Stimulated activated naive CD8-positive, alpha-beta T cell treated with anti-CD3 and anti-CD28 coated beads, Interleukin-15, amount 100 ng/mL, for 72 hours (primary cell): Measurements from ENCODE around the gene NRP2.

Source experiments
- ATAC-seq: fragments of 150-1000 bp; cut with Tn5 transposase; 2 replicates; pipeline ENCODE4 v1.10.0; 2021; ENCODE audit warnings: mild to moderate bottlenecking, moderate library complexity
- DNase-seq, 2 donors: peaks; one replicate each; pipeline ENCODE4 v3.0.0; 2021 to 2022
- H3K27ac Mint-ChIP-seq, 2 donors: one replicate each; pipeline ENCODE4 v1.8.0; 2022; ENCODE audit warnings: mild to moderate bottlenecking in 2 of 2, mixed read lengths in 2 of 2, moderate library complexity in 2 of 2
- H3K27me3 Mint-ChIP-seq: one replicate; pipeline ENCODE4 v1.8.0; 2022; ENCODE audit warnings: mixed read lengths
- H3K4me1 Mint-ChIP-seq: one replicate; pipeline ENCODE4 v1.8.0; 2022; ENCODE audit warnings: mild to moderate bottlenecking, mixed read lengths
- H3K4me3 Mint-ChIP-seq, 2 donors: one replicate each; pipeline ENCODE4 v1.8.0; 2022; ENCODE audit warnings: mild to moderate bottlenecking in 2 of 2, mixed read lengths in 2 of 2, moderate library complexity in 1 of 2
- H3K9me3 Mint-ChIP-seq, 2 donors: one replicate each; pipeline ENCODE4 v1.8.0; 2022; ENCODE audit warnings: mixed read lengths in 2 of 2

NRP2 gene

DNA sequence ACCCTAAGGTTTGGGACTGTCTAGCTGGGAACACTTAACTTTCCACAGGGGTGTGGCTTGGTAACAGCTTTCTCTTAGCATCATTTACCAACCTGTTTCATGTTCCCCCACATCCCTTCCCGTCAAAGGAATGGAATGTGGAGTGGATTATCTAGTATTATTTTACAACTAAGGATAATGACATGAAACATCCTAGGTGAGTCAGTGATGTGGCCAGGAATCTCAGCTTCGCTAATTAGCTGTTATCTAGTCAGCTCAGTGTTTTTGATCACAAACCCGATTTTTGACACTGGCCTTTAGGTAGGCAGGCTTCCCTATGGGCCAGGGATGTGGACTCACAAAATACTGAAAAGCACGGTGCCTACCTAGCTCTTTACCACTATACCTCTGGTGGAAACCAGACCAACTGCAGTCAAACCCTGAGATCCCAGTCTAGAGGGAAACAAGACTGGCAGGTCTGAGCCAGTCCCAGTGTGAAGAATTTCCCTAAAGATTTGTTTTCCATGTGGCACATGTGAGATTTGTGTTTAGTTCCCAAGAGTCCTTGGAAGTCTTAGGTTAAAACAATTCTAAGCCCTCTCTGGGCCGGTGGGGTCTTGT lies 2.8 kb upstream of the NRP2 start:
- no peaks in the 10 kb centered on the region for H3K9me3 Mint-ChIP-seq
- ATAC-seq (no peak), DNase-seq (no peak)
- H3K27ac Mint-ChIP-seq = no peak overlapping the region
- no peak overlapping the region for H3K4me3 Mint-ChIP-seq
- peaks cover 49% of the 10 kb centered on the region for H3K27me3 Mint-ChIP-seq
- peaks cover 40% of the 10 kb centered on the region for H3K4me1 Mint-ChIP-seq

DNA sequence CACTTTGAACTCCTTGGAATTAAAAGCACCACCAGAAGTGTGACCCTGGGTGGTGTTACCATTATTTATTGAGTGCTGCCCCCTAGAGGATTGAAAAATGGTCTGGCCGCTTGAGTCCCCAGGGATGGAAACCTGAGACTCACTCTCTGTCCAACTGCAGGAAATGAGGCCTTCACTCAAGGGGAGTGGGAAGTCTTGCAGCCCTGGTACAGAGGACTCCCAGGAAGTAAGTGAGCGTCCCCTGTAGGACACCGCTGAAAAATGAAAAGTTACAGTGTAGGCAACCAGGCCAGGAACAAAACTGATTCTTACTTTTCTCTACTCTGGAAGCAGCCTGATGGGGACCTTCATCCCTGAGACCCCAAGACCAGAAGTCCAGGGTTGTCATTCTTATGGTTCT lies 2.2 kb upstream of the NRP2 start:
- no peak overlapping the region for H3K27ac Mint-ChIP-seq
- no peaks in the 10 kb centered on the region for H3K9me3 Mint-ChIP-seq
- H3K4me1 Mint-ChIP-seq = peaks cover 46% of the 10 kb centered on the region
- no peak overlapping the region for H3K4me3 Mint-ChIP-seq
- DNase-seq (peak; percentile 47 to 53), ATAC-seq (peak; percentile 58)
- peaks cover 55% of the 10 kb centered on the region for H3K27me3 Mint-ChIP-seq

DNA sequence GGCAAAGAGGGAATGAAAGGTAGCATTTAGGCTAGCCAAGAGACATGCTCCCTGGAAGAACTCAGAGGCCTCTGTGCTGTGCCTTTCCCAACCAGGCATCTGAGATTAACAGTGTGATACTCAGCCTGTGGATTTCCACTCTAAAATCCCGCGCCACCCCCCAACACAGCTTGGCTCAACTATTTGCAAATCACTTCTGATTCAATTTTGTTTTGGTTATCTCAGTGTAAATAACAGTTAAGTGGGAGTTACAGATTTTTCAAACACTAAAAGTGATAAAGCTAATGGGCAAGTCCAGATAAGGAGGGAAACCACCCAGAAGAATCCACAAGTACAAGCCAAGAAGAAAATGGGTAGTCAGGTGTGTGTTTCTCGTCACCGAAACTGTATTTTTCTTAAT lies 1.4 kb upstream of the NRP2 start:
- no peak overlapping the region for H3K27ac Mint-ChIP-seq

DNA sequence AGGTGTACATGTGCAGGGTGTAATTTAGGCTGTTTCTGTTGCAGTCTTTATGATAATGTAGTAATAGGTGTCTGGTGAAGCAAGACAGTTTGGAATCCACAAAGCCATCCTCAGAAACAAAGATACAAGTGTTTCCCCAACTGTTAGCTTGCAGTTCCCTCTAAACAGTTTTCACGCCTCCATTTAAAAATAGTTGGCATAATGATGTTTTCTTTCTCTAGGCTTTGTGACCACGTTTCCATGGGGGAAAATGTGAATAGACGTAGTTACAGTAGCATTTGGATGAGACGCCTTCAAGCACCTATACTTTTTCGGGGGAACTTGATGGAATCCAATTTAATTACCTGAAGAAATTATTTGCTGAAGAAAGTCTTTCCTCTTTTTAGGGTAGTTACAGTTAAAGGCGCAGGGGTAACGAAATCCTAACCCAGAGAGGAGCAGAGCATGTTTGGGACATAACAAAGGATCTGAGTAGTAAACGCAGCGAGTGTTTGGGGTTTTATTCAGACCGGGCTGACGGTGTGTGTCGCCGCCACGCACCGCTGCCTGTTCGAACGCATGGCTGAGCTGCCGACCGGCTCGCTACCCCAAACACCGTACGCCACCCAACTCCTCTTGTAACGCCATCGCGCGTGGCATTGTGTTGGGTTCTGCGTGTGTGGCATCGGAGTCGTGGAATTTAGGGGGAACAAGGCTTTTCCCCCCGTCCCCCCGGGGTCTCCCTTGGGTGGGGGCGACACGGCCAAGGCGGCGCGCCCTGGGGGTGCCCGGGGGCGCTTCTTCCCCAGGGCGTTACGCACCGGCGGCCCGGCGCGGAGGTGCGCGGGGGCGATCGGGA lies 681 bp upstream of the NRP2 start:
- Mint-ChIP-seq H3K27ac (peak overlapping the region; percentile 31 to 42), H3K27me3 (peaks cover 70% of the 10 kb centered on the region), H3K4me1 (peaks cover 61% of the 10 kb centered on the region), H3K9me3 (no peaks in the 10 kb centered on the region), H3K4me3 (peak overlapping the region; percentile 76 to 84)
- DNase-seq (peak in 1 of 2 donors; percentile 26), ATAC-seq (peak; percentile 6)

More for the DNA sequence above, 1.4 kb upstream of the NRP2 start:
- no peak overlapping the region for H3K4me3 Mint-ChIP-seq
- H3K4me1 Mint-ChIP-seq = peaks cover 54% of the 10 kb centered on the region
- ATAC-seq = no peak
- DNase-seq = no peak
- peaks cover 63% of the 10 kb centered on the region for H3K27me3 Mint-ChIP-seq
- H3K9me3 Mint-ChIP-seq = no peaks in the 10 kb centered on the region

DNA sequence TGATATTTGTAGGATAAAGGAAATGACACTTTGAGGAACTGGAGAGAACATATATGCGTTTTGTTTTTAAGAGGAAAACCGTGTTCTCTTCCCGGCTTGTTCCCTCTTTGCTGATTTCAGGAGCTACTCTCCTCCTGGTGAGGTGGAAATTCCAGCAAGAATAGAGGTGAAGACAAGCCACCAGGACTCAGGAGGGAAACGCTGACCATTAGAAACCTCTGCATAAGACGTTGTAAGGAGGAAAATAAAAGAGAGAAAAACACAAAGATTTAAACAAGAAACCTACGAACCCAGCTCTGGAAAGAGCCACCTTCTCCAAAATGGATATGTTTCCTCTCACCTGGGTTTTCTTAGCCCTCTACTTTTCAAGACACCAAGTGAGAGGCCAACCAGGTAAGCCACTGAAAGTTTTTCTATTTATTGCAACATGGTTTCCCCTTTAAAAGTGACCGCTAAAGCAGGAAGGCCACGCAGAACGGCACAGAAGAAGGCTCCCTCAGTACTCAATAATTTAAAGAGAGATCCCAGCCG lies 735 bp downstream of the NRP2 start:
- H3K27ac Mint-ChIP-seq = no peak overlapping the region
- peaks cover 64% of the 10 kb centered on the region for H3K4me1 Mint-ChIP-seq

DNA sequence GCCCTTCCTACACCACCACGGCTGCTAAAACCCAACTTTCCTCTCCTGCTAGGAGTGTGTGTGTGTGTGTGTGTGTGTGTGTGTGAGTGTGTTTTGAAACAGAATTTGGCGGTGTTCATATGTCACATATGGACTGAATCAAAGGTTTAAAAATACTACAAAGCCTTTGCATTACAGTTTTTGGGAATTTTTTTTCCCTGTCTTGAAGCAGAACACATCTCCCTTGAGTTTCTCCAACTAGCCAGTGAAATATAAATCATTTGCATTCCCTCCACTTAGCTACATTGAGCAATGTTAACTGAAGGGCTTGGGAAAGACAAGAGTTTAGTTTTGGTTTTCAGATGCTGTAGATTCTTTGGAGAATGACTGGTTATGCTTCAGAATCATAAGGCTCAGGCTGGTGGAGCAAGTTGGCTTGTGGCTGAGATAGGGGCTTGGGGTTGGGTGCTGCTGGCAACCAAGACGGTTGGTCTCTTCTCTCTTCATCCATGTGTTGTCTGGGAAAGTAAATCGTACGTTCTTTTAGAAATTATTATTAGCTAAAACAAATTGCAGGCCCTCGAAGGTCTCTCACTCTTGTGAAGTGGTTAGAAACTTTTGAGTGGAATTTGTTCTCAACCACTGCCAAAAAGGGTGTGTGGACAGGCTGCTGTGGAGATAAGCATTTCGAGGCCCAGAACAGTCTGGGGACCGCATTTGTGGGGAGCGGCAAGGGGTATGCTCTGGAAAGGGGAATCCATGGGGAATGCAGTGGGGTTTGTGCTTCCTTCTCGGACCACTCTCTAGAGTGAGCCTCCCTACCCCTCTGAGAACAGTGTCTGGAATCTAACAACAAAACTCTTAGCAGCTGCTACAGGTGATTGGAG lies 1.4 kb downstream of the NRP2 start:
- H3K9me3 Mint-ChIP-seq = no peaks in the 10 kb centered on the region
- H3K27me3 Mint-ChIP-seq = peaks cover 91% of the 10 kb centered on the region
- H3K4me1 Mint-ChIP-seq = peaks cover 57% of the 10 kb centered on the region
- H3K4me3 Mint-ChIP-seq = peak overlapping the region; percentile 89 to 90
- DNase-seq (no peak), ATAC-seq (no peak)
- H3K27ac Mint-ChIP-seq = no peak overlapping the region

More for the DNA sequence above, 735 bp downstream of the NRP2 start:
- Mint-ChIP-seq H3K4me3 (peak overlapping the region; percentile 89 to 90), H3K27me3 (peaks cover 84% of the 10 kb centered on the region), H3K9me3 (no peaks in the 10 kb centered on the region)
- no peak for DNase-seq
- ATAC-seq = no peak

DNA sequence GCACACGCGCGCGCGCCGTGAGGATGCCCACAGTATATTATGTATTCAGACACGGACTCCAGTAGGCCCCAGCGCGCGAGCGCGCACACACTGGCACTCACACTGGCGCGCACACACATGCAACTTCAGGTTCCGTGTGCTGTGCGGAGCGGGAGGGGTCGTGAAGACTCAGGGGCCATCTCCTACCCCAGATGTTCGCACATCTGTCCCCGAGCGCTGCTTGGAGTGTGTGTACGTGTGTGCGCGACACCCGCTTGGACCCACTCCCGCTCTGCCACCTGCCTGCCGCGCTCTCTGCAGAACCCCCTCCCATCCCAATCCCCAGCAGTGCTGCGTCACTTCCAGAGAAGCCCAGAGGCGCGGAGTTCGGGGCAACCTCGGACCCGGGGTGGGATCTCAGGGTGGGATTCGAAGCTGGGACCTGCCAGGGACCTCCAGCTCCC lies 2.6 kb downstream of the NRP2 start:
- H3K27ac Mint-ChIP-seq = no peak overlapping the region
- H3K27me3 Mint-ChIP-seq = peaks cover 88% of the 10 kb centered on the region
- H3K4me1 Mint-ChIP-seq = peaks cover 51% of the 10 kb centered on the region
- ATAC-seq (no peak), DNase-seq (no peak)
- no peaks in the 10 kb centered on the region for H3K9me3 Mint-ChIP-seq
- peak overlapping the region; percentile 70 to 71 for H3K4me3 Mint-ChIP-seq

DNA sequence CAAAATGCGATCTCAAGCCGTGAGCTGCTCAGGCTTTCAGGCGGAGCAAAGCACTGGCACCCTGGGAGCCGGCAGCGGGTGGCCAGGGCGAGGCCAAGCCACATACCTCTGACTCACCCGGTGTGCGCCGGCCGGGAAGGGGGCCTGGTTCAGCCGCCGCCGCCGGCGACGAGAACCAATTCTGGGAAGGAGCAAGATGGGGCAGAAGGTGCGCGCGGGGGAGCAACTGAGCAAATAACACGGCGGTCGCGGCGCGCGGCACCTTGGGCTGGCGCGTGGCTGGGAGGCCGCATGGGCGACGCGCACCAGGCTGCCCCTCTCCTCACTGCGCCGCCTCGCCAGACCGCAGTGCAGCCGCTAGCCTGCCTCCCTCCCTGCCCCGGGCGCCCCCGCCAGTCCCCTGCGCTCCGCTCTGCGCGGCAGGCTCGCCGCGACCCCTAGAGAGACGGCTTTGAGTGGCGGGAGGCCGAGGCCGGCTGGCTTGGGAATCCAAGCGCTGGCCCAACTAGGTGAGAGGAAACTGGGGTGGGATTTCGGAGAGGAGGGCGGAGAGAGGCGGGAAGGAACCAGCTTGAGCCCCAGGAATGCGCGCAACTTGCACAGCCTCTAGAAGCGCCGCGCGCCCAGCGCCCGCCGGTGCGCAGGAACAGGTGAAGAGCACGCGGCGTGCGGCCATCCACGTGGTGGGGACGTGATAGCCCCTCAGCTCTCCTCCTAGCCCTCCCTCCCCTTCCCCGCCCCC lies 3.2 kb downstream of the NRP2 start:
- peaks cover 82% of the 10 kb centered on the region for H3K27me3 Mint-ChIP-seq

DNA sequence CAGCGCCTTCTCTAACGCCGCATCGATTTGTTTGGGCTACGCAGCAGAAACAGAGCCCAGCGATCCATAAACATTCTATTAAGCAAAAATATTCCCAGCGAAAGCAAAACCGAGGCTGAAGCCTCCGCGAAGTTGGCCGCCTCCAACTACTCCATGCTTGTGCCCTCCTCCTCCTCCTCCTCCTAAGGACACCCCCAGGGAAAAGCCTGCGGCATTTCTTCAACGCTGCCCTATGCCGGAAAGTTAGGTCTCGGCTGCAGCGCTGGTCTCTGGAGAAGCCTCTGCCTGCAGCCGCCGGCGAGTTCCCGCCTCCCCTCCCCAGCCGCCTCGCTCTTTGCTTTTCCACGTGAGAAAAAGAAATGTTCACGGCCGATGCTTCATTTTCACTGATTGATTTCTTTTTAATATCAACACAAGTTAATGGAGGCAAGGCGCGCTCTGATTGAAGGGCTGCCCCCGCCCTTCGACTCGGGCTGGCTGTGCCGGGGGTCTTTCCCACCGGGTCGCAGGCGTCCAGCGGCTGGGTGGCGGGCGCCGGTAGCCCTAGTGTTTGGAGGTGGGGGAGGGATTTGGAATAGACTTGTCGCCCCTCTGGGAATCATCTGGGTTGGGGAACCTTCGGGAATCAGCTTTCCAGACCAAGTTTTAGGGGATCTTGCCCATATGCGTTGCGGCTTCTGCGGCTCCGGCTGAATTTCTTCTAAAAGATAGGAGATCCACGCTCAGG lies 3.9 kb downstream of the NRP2 start:
- Mint-ChIP-seq H3K27ac (no peak overlapping the region), H3K4me3 (peak overlapping the region; percentile 71 to 80), H3K9me3 (no peaks in the 10 kb centered on the region), H3K27me3 (peaks cover 75% of the 10 kb centered on the region), H3K4me1 (peaks cover 46% of the 10 kb centered on the region)
- DNase-seq (no peak), ATAC-seq (no peak)

More for the DNA sequence above, 3.2 kb downstream of the NRP2 start:
- Mint-ChIP-seq H3K4me1 (peaks cover 46% of the 10 kb centered on the region), H3K9me3 (no peaks in the 10 kb centered on the region), H3K27ac (peak overlapping the region in 1 of 2 donors; percentile 63), H3K4me3 (peak overlapping the region; percentile 71 to 80)
- DNase-seq (no peak), ATAC-seq (peak; percentile 34)

DNA sequence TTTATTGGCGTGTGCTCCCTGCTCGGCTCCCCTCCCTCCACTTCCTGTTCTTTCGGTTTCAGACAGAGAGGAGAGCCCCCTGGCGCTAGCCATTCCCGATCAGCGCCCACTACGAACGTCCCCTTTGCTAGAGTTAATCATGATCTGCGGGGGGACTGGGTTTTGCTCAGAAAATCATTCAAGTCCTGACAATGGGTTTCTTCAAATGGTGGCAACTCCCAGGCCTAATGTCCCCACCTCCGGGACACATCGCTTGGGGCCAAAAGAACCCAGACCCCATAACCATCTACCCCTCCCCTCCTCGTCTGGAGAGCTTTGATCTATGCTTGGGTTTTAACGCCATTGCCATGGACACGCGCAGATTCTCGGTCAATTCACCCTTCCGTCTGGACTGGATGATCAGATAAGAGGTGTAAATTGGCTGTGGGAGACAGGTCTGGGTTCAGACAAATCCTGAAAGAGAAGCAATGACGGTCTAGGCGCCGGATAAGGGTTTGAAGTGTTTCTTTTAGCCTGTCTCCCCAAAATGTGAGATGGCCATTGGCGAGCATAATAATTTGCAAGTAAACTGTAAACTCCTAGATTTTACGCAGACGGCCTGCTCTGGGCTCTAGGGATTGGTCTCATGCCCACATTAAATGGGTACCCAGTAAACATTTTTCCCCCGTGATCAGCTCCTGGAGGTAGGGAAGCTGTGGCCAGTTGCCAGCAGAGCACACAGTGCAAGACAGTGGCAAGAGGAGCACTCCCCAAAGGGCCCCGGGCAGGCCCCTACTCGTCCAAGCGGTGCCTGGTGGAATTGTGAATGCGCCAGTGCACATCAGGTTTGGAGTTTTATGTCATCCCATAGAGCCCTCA lies 4.7 kb downstream of the NRP2 start:
- DNase-seq (no peak), ATAC-seq (no peak)
- Mint-ChIP-seq H3K27me3 (peaks cover 67% of the 10 kb centered on the region), H3K4me3 (peak overlapping the region; percentile 71 to 80), H3K9me3 (no peaks in the 10 kb centered on the region), H3K27ac (no peak overlapping the region), H3K4me1 (peaks cover 40% of the 10 kb centered on the region)

DNA sequence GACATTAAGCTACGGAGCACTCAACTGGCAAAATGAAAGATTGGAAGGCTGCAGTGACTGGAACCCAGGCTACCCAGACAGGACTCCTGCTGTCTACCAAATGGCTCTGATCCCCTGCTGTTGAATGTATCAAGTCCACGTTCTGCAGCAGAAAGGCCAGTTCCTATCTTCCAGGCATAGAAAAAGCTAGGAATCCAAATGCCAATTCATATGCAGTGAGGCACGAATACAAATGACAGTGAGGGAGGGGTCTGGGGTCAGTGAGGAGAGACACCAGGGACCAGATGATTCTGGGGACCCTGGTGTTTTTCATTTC lies 5.3 kb downstream of the NRP2 start:
- Mint-ChIP-seq H3K27ac (no peak overlapping the region), H3K27me3 (peaks cover 61% of the 10 kb centered on the region), H3K4me3 (no peak overlapping the region), H3K4me1 (peaks cover 40% of the 10 kb centered on the region), H3K9me3 (no peaks in the 10 kb centered on the region)
- DNase-seq (no peak), ATAC-seq (no peak)

DNA sequence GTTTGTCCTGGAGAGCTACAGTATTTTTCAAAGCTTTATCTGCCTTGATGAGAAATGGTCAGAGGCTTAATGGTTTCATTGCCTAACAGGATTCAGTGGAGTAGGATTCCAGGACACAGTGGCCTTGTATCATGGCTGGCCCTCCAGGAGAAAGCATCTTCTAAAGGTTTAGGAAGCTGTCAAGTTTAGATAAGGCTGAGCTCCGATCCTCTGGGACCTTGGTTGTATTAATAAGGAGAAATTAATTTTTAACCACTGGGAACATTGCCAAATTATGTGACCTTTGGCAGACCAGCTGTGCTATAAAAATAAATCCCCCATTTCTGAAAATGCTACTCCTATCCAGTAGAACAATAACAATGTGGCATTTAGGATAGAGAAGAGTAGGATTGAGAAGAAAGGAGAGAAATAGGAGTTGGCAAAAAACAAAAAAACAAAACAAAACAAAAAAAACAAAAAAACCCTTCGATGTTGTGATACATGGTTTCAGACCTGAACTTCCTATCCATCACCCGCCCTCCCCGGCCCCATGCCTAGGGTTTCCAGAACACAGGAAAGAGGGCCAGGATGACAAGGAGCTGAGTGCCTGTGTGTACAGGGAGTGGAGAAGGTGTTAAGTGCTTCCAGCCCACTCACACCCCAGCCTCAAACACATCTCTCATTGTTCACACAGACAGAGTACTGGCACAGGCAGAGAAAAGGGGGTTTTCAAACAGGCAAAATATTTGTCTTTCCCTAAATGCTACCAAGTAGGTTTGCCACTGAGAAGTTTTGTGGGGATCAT lies 6.3 kb downstream of the NRP2 start:
- Mint-ChIP-seq H3K27ac (no peak overlapping the region), H3K4me3 (no peak overlapping the region), H3K4me1 (peaks cover 30% of the 10 kb centered on the region), H3K9me3 (no peaks in the 10 kb centered on the region), H3K27me3 (peaks cover 56% of the 10 kb centered on the region)
- no peak for ATAC-seq
- DNase-seq = no peak

DNA sequence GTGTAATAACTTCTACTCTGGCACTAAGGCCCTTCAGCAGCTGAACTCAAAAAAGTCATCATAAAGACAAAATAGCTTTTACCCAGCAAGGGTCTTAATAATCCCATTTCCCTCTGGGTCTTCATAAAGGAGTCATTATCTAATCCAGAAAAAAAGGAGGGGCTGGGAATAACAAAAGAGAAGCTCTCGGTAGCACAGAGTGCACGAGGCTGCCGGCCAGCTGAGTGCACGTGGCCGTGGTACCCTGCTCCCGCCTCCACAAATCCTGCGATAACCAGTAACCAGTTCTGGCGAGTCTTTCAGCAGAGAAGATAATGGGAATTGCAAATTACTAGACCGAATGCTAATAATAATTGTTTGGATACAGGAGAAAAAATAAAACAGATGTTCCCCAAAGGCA lies 7.5 kb downstream of the NRP2 start:
- DNase-seq (no peak), ATAC-seq (no peak)
- H3K27ac Mint-ChIP-seq = no peak overlapping the region
- H3K27me3 Mint-ChIP-seq = peaks cover 45% of the 10 kb centered on the region
- peaks cover 20% of the 10 kb centered on the region for H3K4me1 Mint-ChIP-seq
- H3K9me3 Mint-ChIP-seq = no peaks in the 10 kb centered on the region
- no peak overlapping the region for H3K4me3 Mint-ChIP-seq
